Stimulated activated CD4-positive, alpha-beta T cell treated with anti-CD3 and anti-CD28 coated beads, Interleukin-12 subunit alpha, Interleukin-12 subunit beta, amount 100 ng/mL, for 24 hours (primary cell): ENCODE results near the gene RBM28.
"Not testable (repeated sequence)": the region's sequence is repeated elsewhere in the genome, so short reads cannot be mapped to it uniquely, and the experiment has no call there.

Source experiments
- DNase-seq, 2 experiments: peaks; one replicate each; pipeline ENCODE4 v3.0.0-alpha.2; 2020; ENCODE audit warnings: low read depth in 2 of 2

RBM28 gene

DNA sequence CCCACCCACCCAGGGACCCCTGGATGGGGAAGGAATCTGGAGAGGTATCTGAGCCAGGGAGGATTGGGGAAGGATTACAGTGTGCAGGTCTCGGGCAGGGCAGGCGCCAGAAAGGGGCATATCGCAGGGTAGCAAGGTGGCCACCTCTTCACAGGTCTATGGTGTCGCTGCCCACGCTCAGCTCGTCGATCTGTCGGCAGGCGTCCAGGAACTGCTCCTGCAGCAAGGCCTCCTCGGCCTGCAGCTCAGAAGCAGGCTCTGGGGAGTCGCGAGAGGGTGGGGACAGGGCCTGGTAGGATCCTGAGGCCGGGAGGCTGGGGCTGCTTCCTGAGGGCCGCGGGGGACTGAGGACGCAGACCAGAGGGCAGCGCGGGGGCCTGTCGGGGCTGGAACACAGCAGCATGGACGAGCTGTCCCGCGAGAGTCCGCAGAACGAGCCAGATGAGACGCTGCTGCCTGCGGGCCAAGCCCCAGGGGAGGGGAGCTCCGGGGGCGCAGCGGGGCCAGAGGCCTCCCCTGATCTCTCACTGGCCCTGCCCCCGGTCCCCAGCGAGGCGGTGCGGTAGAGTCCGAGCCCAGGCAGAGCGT, 7.1 kb upstream of the RBM28 start:
- DNase-seq = no peak

DNA sequence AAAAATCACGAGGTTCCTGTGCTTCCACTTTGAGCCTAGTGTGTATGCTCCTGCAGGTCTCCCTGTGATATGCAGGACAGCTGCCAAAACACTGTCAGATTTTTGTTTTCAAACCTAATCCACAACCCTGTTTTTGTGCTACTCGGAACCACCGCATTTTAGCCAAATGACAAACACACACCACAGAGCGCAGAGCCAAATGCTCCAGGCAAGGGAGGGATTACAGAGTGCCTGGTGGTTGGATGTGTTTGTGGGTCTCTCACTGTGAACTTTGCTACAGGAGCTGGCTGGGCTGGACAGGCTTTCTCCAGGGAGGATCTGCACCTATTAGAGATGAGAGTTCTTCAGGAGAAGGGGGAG, 5.7 kb upstream of the RBM28 start:
- DNase-seq = no peak

DNA sequence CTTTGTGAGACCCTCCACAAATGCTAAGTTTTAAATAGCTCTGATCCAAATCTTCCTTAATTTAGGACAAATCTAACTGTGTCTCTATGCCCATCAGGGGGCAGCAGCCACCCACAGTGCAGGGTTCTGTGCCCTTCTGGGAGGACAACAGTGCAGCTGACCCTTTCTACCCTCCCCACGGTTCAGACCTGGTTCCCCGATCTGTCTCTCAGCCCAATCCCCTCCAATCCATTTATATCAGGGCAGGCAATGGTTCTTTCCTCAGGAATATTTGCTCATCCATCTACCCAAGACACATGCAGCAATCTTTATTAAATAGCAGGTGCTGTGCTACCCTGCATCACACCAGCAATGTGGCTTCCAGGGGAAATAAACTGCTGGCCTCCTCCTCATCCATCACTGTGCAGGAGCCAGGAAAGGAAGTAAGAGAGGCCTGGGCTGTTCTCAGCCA, 4.0 kb upstream of the RBM28 start:
- peak; percentile 32 to 43 for DNase-seq

DNA sequence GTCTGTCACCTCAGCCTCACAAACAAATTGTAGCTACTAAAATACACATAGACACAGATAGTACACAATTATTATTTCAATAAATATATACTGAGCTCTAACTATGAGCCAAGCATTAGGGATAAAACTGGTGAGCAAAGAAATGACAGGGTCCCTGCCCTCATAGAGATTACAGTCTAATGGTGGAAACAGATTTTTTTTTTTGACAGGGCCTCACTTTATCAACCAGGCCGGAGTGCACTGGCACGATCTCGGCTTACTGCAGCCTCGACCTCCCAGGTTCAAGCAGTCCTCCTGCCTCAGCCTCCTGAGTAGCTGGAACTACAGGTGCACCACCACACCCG, 695 bp upstream of the RBM28 start:
- DNase-seq = no peak

DNA sequence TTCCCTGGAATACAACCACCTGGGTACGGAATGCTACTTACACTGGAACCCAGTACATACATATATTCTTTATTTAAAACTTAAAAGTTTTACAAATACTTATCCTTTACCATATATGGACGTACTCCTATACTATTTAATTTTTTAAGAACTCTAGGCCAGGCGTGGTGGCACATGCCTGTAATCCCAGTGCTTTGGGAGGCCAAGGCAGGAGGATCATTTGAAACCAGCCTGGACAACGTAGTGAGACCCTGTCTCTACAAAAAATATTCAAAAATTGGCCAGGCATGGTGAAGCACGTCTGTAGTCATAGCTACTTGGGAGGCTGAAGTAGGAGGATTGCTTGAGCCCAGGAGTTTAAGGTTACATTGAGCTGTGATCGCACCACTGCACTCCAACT, 2.0 kb downstream of the RBM28 start:
- no peak for DNase-seq

DNA sequence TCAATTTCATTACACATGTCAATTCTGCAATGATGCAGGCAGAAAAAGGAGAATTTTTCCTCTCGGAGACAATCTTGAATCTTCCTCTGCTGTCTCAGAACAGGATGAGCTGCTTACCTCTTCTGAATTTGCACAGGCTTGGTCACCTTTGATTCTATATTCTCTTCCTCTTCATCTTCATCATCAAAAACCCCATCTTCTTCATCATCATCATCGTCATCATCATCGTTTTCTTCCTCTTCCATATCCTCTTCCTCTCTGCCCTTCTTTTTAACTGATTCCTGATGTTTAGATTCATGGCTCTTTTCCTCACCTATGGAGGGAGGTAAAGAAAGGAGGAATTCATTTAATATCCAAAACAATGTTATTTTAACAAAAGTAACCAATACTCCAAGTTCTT, 8.0 kb downstream of the RBM28 start:
- DNase-seq = no peak

DNA sequence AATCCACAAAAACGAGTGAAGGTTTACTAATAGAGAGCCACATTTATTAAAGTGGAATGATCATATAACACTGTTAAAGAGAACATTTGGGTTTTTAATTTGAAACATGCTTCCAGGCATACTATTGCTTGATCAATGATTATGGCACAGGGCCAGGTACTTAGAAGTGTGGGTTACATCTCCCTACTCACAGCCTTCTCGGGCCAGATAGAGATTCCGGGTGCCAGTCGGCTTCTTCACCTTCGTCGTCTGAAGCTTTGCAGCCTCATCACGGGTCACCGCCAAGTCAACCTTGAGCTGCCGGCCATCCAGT, 19.4 kb downstream of the RBM28 start:
- no peak for DNase-seq

DNA sequence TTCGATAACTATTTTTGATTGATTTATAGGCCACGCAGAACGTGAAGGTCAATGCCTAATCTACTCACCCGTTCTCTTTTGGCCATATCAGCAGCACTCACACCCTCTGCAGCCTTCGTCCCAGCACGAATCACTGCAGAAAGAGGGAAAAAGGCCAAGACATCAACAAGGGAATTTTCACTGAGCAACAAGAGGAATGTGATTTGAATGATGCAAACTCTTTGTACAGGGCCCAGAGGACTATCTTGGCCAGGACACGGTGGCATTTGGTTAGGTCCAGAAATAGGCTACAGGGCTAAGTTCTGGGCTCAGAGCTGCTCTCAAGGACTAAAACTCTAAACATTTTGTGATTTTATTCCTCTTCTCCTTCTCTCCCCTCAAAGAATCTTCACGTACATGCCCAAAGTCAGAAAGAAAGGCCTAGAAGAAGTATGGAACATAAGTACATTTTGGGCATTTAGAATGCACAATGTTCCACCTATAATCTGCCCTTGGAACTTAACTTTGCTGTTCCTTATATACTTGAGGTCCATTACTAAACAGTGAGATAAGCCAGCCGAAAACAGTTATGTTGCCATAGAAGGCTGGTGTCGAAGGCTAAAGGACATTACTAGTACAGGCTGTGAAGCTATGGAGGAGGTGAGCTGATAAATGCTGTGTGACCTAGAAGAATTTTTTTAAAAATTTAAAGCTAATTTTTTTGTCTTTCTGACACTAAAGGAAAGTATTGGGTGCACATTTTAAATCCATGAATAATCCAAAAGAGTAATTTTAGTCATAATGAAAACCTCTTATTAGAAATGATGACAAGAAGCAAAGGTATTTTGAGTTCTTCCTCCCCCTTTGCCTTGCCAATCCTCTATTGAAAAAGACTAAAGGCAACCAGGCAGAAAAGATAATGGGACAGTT, 20.0 kb downstream of the RBM28 start:
- DNase-seq = no peak

DNA sequence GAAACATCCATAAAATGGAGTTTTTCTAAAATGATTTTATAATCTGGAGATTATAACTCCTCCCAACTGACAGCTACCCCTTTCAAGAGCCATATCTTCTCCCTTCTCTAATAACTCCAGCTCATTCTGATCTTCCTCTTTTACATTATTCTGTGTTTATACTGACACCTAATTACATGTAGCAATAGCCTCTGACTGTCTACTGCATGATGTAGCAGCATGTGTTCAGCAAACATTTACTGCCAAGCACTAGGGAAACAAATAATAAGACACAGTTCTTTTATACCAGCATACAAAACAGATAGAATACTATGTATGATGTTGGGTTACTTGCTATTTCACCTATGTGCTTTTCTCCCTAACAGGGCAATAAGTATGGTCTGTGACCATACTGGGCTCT, 20.7 kb downstream of the RBM28 start:
- no peak for DNase-seq

DNA sequence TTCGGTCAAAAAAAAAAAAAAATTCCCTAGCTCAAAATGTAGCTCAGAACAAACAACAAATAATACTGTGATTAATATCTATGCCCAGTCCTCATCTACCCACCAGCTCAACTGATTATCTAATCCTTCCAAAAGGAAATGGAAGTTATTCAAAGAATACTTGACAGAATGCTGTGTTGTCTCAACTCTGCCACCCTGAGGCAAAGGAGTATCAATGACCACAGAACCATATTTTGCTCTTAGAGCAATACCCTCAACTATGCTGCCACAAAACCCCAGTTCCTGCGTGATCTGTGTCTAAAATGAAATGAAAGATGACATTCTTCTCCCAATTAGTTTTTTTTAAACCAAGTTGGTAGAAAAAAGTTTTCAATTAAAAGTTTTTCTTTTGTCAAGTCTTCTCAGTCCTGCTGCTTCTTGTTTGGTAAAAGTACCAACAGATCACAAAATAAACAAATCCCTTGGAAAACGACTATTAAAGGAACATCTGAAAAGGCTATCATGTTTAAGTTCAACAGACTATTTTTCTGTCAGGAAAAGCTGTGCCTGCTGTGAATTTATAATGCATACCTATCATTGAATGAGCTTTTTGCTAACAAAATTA, 21.6 kb downstream of the RBM28 start:
- DNase-seq = no peak

DNA sequence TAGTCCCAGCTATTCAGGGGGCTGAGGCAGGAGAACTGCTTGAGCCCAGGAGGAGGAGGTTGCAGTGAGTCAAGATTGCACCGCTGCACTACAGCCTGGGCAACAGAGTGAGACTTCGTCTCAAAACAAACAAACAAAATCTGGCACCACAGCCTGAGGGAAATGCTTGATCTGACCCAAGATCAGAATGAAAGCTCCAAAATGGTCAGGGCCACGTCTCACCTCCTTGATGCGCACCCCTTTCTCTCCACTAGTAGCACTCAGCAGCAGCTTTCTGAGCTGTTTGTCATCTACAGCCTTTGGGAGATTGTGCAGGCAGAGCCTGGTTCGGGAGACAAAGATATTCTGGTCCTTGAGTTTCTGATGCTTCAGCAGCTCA, 22.7 kb downstream of the RBM28 start:
- no peak for DNase-seq

DNA sequence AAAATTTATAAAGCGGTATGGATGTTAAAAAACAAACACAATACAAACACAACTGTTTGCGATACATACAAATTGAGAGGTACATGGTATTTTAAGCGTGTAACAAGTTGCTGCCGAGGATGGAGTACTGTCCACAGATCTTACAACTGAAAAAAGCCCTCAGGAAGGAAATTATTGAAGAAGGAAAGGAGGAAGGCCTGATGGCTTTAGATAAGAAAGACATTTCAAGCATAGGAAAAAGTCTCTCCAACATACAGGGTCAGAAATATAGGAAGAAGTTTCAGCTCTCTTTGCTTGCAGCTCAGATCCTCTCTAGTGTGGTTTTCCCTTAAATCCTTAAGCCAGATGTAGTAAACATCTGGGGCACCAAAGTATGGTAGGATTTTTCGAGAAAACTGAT, 25.0 kb downstream of the RBM28 start:
- DNase-seq = no peak

DNA sequence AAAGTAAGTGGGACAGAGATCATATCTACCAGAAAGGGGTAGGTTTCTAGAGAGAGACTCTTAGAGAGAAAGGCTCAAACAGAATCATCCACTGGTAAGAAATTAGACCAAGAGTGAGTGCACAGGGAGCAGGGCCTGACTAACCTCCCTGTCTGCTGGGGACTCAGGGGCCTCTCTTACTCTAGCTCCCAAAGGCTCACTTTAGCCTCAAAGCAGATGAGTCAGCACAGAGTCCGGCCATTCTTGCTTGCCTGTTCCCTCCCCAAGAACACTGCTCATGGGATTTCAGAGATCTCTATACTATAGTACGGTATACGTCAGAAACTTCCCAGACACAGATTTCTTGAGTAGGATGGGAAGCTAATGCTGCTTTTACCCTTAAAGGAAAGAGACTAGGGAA, 32.7 kb downstream of the RBM28 start:
- no peak for DNase-seq

DNA sequence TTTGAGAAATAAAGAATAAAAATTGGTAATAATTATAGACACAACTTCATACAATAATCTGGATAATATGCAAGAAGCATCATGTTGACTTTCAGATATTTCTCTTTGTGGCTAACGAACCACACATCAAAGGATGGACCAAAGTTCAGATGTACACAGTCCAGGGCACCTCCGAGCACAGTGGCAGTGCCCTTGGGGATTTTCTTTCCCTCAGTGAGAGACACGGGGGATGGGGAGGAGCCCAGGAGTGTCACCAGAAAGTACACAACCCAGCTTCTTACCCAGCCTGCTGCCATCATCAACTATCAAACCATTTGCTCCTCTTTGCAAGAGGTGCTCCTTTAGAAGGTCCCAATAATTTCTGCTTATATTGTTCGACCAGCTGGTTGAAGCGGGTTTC, 33.2 kb downstream of the RBM28 start:
- no peak for DNase-seq

DNA sequence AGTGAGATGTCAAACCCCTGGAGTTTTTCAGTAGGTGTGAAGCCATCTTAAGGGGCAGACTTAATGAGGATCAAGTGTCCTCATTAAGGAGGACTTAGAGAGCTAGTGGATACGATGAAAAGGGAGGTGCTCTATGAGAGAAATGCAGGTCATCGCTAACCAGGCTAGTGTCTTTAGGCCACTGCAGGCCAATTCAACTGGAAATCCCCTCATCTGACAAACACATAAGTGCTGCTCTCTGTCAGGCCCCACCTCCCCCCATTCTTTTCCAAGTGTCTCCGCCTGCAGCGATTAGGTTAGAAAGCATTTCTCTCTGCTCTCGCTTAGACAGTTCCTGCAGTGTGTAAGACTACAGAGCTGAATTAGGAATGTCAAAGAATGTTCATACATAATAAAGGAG, 33.7 kb downstream of the RBM28 start:
- DNase-seq = no peak

DNA sequence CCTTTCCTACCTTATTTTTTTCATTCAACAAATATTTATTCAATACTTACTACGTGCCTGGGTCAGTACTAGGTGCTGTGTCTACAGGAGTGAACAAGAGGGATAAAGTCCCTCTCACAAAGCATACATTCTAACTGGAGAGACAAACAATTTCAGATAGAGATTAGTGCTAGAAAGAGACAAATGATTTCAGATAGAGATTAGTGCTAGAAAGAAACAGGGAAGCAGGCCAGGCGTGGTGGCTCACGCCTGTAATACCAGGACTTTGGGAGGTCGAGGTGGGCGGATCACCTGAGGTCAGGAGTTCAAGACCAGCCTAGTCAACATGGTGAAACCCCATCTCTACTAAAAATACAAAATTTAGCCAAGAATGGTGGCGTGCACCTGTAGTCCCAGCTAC, 34.6 kb downstream of the RBM28 start:
- no peak for DNase-seq

DNA sequence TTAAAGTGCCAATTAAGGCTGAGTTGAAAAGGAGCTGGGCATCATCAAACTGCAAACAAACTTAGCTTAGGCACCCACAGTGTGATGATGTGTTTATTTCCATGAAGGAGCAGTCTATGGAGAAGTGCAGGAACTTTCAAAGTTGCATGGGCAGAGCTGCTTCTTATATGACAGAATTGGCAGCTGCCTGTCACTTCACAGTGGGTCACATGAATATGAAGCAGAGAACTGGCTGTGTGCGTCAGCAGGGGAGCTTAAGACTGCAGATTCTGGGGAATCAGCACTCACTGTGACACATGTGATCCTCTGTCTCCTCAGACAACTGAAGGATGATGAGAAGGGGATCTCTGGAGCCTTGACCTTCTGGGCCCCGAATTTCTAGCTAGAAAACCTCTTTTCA, 36.6 kb downstream of the RBM28 start:
- no peak for DNase-seq

DNA sequence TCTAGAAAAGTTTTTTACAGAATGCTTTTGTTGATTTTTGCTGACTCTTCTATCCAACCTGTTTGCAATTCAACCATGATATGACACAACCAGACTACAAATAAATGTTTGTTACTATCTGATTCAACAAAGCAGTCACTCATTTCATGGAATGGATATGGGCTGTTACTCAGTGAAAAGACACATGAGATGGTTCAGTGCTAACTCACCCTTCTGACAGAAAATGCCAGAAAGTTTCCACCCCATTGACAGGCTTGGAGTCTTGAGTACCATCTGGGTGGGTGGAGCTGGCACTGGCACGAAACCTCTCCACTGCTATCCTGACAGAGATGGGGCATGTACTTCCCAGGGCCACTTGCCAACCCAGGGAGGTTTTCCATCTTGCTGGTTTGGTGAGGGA, 39.5 kb downstream of the RBM28 start:
- no peak for DNase-seq

DNA sequence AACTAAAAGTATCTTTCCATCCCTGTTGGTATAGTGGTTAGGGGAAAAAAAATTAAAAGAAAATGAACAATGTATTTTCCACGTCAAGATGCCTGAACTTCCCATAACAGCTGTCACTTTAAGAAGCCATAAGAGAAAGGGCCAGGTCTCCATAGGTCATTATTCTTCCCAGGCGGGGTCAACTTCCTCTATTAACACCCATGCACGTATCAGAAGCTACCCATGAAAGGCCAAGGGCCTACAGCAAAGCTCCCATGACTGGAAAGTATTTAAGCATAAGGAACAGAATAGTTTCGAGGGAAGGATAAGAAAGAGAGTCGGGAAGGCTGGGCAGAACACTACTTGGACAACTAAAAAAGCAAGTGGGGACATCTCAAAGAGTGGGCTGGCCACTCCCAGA, 40.1 kb downstream of the RBM28 start:
- no peak for DNase-seq

DNA sequence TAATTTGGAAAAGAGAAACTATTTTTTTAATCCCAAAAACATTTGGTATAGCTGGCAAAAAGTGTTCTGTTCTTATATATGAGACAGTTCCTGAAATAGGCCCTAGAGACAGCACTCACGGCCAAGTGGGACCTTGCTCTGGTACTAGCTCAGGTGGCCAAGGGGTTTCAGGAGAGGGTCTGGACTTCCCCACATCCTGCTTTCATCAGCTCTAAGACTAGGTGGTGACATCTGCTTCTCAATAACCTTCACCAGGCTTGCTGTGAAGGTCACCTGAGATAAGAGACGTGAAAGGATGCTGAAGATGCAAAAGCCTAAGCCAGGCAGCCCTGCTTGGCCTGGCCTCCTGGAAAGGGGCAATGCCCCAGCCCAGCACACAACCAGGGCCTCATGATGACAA, 40.6 kb downstream of the RBM28 start:
- DNase-seq = no peak

DNA sequence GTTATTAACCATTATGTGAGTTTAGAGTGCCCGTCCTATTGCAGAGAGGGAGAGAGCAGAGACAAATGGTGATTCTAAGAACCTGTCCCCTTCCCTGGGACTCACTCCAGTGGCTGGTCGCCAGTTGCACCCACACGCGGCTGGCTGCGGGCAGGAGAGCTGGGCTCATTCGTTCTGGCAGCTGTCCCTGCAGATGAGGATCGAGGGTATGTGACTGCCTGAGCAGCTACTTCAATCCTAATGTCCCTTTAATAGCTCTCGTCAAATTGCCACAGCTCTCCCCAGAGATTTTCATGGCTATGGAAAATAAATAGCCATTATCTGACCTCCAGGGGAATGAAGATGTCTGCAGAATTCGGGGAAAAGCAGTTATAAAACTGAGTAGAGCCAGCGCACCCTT, 41.6 kb downstream of the RBM28 start:
- no peak for DNase-seq

DNA sequence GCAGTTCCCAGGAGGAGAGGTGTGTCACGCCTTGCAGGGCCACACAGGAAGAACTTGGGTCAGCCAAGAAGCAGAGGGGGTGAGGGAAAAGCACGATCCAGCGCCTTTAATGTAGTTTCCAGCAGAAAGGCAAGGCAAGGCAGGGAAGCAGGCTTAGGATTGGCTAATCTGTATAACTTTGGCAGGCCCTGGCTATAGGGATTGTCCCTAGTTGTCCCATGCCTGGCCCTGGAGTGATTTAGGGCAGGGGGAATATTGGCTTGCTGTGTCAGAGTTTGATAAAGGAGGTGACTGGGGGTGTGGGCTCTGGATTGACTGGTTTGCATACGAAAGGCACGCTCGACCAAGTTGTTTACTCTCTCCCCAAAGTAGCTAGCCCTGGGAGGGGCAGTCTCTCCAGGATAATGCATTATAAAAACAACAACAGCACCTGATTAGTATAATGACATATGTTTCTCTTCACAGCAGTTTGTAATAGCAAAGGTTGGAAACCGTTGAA, 44.5 kb downstream of the RBM28 start:
- DNase-seq = no peak

DNA sequence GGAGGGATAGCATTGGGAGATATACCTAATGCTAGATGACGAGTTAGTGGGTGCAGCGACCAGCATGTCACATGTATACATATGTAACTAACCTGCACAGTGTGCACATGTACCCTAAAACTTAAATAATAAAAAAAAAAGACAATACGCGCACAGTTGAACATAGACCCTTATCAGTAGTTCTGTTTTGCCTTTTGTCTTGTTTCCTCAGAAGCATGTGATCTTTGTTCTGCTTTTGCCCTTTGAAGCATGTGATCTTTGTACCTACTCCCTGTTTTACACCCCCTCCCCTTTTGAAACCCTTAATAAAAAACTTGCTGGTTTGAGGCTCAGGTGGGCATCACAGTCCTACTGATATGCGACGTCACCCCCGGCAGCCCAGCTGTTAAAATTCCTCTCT, 45.7 kb downstream of the RBM28 start:
- DNase-seq = not testable (repeated sequence)
